NCI-H2107 (cell line): ENCODE measurements around the gene TFAP2D.

Source experiments
- DNase-seq: peaks from one replicate; lab custom pipeline; 2025; lab: John Stamatoyannopoulos, UW

The TFAP2D gene

GRCh38 chr6:50713226-50713625 lies at the start of gene TFAP2D:
Gene TFAP2D (plus strand): TSS chr6:50713526. CDS start chr6:50714056, 530 bp downstream.
- no peak for DNase-seq

GRCh38 chr6:50663806-50664205 lies 49.5 kb upstream of the TFAP2D start:
- DNase-seq: no peak

DNA sequence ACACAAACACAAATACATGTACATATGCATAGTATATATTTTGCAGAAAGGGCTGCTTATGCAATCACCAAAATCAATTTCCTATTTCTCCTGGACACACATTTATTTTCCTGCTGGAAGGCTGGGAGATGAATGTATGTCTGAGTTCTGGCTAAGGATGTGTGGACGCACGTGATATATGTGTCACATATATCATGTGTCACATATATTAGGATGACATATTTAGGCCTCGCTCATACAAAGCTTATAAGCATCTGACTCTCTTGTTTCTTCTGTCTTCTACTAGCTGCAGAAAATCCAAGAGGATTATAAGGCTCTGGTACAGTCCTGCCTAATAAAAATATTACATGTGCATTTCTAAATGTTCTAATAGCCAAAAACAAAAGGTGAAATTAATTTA lies 47.2 kb upstream of the TFAP2D start:
- DNase-seq: no peak

DNA sequence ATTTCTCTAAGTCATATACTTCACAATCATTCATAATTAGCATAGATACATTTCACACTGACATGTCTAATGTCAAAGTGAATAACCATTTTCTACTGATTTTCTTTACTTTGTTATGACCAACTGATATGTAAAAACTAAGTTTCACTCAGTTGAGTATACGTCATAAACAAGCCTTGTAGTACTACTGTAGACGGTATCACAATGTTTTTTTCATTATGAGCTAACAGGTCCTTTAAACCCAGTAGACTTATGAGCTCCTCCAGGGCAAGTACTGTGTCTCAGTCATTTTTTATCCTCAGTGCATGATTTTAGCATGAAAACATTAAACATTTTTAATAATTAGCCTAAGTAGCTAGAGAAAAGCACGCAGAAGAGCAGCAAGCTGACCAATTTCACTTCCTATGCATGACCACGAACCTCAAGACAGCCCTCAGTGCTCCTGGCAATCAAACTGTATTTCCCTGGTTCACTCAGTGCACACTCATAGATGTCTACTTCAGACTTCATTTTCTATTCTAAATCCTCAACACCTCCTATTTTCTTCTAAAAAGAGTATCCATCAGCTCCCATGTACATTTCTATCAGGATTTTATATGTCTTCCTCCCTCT lies 32.0 kb upstream of the TFAP2D start:
- no peak for DNase-seq

DNA sequence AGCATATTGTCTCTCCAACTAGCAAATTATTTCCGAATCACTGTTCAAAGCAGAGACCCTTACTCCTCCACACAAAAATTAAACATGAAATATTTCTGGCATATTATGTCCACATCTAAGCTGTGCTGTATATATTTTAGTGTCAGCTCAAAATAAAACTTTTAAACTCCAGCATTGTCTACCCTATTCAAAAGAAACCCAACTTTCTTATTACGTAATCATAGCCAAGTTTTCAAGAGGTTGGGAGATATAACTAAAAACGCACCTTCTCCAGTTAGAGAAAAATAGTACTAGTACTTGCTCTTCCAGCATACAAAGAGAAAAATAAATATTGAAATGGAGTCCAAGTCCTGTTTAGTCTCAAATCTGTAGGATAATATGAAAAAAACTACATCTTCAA lies 24.1 kb upstream of the TFAP2D start:
- no peak for DNase-seq

- DNase-seq: no peak
These were observed 21.4 kb upstream of the TFAP2D start for GRCh38 chr6:50691814-50692495.

DNA sequence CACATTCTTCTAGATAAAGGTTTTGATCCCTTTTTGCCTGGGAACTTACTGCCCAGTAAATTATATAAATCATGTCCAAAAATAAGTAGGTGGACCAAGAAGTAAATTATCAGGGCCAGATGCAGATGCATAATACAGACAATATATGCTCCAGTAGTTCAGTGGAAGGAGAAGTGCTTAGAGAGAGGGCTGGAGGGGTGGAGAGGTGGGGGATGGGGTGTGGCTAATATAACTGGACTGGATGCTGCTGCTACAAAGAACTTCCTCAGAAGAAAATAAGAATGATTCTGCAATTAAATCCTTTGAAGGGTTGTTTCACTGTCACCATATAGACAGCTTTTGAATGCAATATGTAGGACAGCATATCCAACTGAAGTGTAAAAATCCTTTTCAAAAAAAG lies 14.8 kb upstream of the TFAP2D start:
- no peak for DNase-seq

GRCh38 chr6:50699051-50699775 lies 14.1 kb upstream of the TFAP2D start:
- DNase-seq: no peak

- no peak for DNase-seq
These were observed 6.8 kb upstream of the TFAP2D start for GRCh38 chr6:50706575-50706974.

GRCh38 chr6:50707191-50707590 lies 6.1 kb upstream of the TFAP2D start:
- DNase-seq: no peak

GRCh38 chr6:50707652-50708300 lies 5.5 kb upstream of the TFAP2D start:
- no peak for DNase-seq

DNA sequence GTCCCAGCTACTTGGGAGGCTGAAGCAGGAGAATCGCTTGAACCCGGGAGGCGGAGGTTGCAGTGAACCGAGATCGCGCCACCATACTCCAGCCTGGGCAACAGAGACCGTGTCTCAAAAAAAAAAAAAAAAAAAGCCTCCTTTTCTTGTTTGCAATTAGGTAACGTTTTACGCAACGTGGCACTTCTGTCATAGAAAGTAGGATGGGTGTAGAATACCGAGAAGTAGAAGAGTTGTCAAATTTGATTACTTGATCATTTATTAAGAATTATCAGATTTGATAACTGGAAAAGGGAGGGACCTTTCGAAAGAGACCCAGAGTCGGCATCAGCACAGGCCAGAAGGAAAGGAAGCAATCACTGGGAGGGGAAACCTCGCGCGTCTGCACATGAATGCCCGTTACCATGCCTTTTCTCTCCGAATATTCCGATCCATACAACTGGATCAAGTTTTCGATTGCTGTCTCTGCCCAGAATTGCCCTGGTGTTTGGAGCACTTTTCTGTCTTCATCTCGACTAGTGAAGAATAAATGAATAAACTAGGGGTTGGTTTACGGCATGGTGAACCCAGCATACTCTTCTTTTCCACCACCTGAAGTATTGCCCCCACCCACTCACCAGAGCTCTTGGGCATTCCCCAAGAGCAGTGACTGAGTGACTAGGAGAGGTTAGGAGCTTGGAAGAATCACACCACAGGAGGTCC lies 4.5 kb upstream of the TFAP2D start:
- DNase-seq: no peak

GRCh38 chr6:50709366-50709734 lies 4.0 kb upstream of the TFAP2D start:
- no peak for DNase-seq

DNA sequence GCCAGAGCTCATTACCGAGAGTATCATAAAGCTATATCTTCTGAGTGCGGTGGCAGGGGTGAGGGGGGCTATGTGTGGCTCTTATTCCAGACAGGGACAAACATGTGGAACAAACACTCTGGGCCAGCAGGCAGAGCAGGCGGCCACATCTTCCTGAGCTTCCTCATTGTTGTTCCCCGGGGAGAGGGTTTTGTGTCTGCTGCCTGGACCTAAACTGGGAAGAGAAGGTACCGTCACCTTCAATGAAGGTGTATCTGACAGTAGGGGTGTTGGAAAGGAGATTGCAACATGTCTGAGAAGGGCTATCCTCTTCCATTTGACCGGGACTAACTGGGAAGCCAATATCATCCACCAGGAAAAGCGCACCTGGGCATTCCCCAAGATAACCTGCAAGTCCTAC lies 1.6 kb upstream of the TFAP2D start:
- no peak for DNase-seq

- DNase-seq: no peak
These were observed 1.0 kb upstream of the TFAP2D start for GRCh38 chr6:50712291-50712690.

- no peak for DNase-seq
These were observed 706 bp downstream of the TFAP2D start for GRCh38 chr6:50713977-50714486.

GRCh38 chr6:50714487-50715379 lies 1.4 kb downstream of the TFAP2D start:
- no peak for DNase-seq

DNA sequence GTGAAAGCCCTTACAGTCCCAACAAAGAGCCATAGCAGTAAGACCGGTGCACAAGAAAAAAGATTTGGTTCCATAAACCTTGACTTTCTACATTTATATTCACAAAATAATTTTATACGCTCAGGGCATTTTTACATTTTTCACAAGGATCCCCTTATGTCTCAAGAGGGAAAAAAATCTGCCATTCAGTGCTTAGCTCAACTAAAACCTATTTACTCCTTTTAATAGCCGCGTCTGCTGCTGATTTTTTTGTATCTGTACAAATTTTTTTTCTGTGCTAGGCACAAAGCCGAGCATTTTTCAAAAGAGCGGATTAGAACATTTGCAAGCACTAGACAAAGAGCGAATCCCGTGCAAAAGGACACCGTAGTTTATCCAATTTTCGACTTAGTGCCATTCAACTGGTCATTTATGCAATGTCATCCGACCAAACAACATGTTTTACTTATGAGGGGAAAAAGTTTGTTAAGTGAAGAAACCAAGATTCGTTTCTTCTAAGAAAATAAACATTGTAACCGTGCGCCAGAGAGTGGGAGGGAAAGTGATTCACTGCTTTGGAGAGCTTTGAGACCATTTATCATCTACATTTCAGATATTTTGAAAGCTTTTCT lies 3.7 kb downstream of the TFAP2D start:
- no peak for DNase-seq

GRCh38 chr6:50717734-50718457 lies 4.6 kb downstream of the TFAP2D start:
- DNase-seq: no peak

- DNase-seq: no peak
These were observed 5.2 kb downstream of the TFAP2D start for GRCh38 chr6:50718566-50718965.
